ENCODE measurements around the gene ZDHHC7.
"Not testable (repeated sequence)": the region's sequence is repeated elsewhere in the genome, so short reads cannot be mapped to it uniquely, and the experiment has no call there.

GRCh38 chr16:84938616-84939015 lies 72.7 kb downstream of the ZDHHC7 start:
- TF ChIP-seq CTCF (conservative IDR thresholded peaks at IDR 0.05 in 1 of 2, IDR thresholded peaks at IDR 0.05 in 1 of 2; ENCODE audit: low read depth in 1 of 2, low read length in 2 of 2); EZH2 (IDR thresholded peaks at IDR 0.05; ENCODE audit: low read length, missing control alignments): not testable (repeated sequence)
